Retinal pigment epithelial cell (primary cell): Measurements from ENCODE around the gene RAP2C.

Experiments
- DNase-seq: peaks from one replicate; pipeline ENCODE4 v3.0.0-alpha.2; 2010; ENCODE audit warnings: low read depth
- H3K4me3 ChIP-seq: 2 replicates; pipeline ENCODE4 v1.5.1; 2011; ENCODE audit warnings: mild to moderate bottlenecking, low read length, control low read depth, moderate library complexity
- TF ChIP-seq, protein P1 (sequence below): conservative IDR thresholded peaks from 2 replicates; pipeline ENCODE4 v1.5.1; 2011; ENCODE audit warnings: low read depth, low read length, control low read depth, inconsistent platforms

Gene RAP2C

DNA sequence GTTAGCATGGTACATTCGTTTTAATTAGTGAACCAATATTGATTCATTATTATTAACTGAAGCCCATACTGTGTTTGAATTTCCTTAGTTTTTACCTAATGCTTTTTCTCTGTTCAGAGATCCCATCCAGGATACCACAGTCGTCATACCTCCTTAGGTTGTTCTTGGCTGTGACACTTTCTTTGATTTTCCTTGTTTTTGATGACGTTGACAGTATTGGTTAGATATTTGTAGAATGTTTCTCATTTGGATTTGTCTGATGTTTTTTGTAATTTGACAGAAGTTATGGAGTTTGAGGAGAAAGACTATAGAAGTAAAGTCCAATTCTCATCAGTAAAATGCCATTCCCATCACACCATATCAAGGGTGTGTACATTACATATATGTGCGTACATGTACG lies 16.2 kb upstream of the RAP2C start:
- H3K4me3 ChIP-seq: no peak overlapping the region
- TF ChIP-seq, protein P1, sequence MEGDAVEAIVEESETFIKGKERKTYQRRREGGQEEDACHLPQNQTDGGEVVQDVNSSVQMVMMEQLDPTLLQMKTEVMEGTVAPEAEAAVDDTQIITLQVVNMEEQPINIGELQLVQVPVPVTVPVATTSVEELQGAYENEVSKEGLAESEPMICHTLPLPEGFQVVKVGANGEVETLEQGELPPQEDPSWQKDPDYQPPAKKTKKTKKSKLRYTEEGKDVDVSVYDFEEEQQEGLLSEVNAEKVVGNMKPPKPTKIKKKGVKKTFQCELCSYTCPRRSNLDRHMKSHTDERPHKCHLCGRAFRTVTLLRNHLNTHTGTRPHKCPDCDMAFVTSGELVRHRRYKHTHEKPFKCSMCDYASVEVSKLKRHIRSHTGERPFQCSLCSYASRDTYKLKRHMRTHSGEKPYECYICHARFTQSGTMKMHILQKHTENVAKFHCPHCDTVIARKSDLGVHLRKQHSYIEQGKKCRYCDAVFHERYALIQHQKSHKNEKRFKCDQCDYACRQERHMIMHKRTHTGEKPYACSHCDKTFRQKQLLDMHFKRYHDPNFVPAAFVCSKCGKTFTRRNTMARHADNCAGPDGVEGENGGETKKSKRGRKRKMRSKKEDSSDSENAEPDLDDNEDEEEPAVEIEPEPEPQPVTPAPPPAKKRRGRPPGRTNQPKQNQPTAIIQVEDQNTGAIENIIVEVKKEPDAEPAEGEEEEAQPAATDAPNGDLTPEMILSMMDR: no peak
- no peak for DNase-seq

DNA sequence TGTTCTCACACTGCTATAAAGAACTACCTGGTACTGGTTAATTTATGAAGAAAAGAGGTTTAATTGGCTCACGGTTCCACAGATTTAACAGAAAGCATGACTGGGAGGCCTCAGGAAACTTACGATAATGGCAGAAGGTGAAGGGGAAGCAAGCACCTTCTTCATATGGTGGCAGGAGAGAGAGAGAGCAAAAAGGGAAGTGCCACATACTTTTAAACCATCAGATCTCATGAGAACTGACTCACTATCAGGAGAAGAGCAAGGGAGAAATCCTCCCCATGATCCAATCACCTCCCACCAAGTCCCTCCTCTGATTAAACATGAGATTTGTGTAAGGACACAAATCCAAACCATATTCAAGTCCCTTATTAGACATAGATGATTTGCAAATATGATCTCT lies 12.3 kb upstream of the RAP2C start:
- TF ChIP-seq, protein P1: no peak
- no peak overlapping the region for H3K4me3 ChIP-seq
- DNase-seq: no peak

DNA sequence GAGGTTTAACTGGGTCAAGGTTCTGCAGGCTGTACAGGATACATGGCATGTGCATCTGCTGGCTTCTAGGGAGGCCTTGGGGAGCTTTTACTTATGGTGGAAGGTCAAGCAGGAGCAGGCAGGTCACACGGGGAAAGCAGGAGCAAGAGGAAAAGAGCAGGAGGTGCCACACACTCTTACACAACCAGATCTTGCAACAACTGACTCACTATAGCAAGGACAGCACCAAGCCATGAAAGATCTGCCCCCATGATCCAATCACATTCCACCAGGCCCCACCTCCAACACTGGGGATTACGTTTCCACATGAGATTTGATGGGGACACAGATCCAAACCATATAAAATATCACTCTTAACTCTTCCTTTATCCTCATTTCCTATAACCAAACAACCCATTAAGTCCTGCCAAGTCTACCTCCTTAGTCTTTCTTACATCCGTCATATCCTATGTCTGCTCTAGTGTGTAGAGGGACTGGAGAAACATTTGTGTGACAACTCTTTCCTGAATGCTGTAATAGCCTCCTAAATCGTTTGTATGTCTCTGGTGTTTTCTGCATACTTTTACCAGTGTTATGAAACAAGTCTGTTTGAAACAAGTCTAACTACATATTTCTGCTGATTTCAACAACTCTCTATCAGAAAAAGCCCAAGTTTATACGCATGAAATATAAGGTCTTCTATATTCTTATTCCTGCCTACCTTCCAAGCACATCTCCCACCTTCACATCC lies 8.3 kb upstream of the RAP2C start:
- DNase-seq: no peak
- TF ChIP-seq, protein P1: no peak
- H3K4me3 ChIP-seq: no peak overlapping the region

DNA sequence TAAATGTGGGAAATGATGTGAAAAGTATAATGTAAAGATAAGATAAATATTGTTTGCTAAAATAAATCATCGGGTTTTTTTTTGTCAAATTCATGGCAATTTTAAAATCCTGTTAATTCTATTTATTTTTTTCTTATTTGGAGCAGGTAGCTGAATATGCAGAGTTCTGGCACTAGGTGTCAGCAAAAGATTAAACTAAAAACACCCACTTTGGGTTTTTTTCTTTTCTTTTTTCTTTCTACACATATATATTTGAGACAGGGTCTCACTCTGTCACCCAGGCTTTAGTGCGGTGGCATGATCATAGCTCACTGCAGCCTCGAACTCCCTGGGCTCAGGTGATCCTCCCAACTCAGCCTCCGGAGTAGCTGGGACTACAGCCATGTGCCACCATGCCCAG lies 6.9 kb upstream of the RAP2C start:
- DNase-seq: no peak
- TF ChIP-seq, protein P1: peak; percentile 44
- no peak overlapping the region for H3K4me3 ChIP-seq

DNA sequence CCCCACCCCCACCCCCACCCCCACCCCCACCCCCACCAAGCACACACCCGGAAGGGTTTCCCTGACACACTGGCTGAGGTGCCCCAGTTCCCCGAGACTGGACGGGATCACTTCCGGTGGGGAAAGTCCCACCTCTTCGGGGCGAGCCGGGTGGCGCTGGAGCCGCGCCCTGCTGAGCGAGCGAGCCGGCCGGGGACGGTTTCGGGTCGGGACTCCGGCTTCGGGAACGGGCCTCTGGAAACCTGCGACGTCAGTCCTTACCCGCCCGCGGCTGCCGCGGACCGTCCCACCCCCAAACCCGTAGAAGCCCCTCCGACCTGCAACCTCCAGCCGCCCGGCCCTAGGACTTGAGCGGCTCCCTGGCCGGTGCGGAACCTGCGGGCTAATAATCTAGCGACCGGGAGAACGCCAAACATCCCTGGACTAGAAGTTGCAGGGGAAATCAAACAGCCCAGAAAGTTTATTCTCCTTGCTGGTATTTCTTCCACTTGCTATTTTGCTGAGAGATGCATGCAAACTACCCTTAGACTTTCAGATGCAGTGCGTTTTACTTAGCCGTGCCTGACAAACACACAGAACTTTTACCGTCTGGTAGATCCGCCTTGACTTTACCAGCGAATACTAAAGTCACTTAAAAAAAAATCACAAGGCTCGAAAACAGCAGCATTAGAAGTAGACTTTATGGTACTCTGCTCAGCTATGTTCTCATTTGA lies 991 bp downstream of the RAP2C start:
- peak overlapping the region; percentile 62 for H3K4me3 ChIP-seq
- TF ChIP-seq, protein P1: no peak
- DNase-seq: peak; percentile 48

DNA sequence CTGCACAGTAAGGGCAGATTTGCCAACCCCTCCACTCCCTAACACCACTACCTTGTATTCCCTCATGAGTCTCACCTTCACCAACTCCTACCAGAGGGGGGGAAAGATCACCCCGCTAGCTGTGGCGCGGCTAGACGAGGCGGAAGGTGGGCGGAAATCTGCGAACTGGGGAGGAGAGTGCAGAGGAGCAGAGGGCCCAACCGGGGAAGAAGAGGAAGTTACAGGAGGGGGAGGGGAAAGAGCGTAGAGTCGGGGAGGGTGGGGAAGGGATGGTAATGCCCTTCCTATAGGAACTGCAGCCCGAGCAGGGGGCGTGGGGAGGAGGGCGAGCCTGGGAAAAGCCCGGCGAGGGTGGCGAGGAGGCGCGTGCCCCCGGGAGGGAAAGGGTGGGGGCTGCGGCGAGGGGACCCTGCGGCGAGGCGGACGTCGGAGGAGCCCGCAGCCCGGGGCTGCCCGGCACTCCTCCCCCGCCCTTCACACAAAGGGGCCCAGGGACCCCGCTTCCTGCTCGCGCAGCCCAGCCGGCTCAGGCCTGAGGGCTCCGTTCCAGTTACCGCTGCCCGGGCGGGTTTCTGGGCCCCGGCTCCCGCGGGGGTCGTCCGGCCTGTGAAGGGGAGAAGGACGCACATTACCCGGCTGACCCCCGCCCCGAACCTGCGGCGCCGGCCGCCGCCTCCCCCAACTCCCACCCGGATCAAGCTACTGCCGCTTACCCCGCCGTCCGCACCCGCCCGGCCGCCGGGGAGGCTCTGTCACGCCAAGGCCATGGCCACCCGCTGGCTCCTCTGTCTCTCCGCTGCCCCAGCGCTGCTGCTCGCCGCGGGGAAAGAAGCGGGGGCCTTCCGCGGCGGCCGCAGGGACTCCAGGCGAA lies 1.8 kb downstream of the RAP2C start:
- TF ChIP-seq, protein P1: no peak
- DNase-seq: peak; percentile 38
- peak overlapping the region; percentile 62 for H3K4me3 ChIP-seq
